Neural cell (in vitro differentiated cells): ENCODE results near the gene PDK1. TPM values are rescaled to one million over a fixed set of nuclear protein-coding genes. Genes with fewer than 3 reads are reported as not detected.

Experiments used
- H2AFZ ChIP-seq: fragments of 200-600, 300-800 bp; sonication (generic), shearing (Covaris generic); 2 replicates; pipeline ENCODE4 v1.6.0; 2014; ENCODE audit warnings: low read depth, mild to moderate bottlenecking, antibody characterized with exemption, low read length, moderate library complexity
- H3F3A ChIP-seq: fragments of 200-600 bp; shearing (Covaris generic); 2 replicates; pipeline ENCODE4 v1.6.1; 2016; ENCODE audit warnings: mild to moderate bottlenecking, moderate library complexity, mixed read lengths, antibody characterized with exemption, low read length; ENCODE audit not compliant: insufficient read depth, poor library complexity, severe bottlenecking
- H3K27ac ChIP-seq: fragments of 200-600, 300-800 bp; sonication (generic), shearing (Covaris generic); 2 replicates; pipeline ENCODE4 v1.5.1; 2014; ENCODE audit warnings: mild to moderate bottlenecking, low read length, moderate library complexity
- H3K27me3 ChIP-seq: fragments of 300-800, 200-600 bp; sonication (generic), shearing (Covaris generic); 2 replicates; pipeline ENCODE4 v1.6.0; 2014; ENCODE audit warnings: mild to moderate bottlenecking, low read depth, low read length, moderate library complexity; ENCODE audit not compliant: insufficient read depth
- H3K36me3 ChIP-seq: fragments of 300-800, 200-600 bp; sonication (generic), shearing (Covaris generic); 2 replicates; pipeline ENCODE4 v1.5.1; 2014; ENCODE audit warnings: mild to moderate bottlenecking, antibody characterized with exemption, low read length, moderate library complexity; ENCODE audit not compliant: insufficient read depth
- H3K4me2 ChIP-seq: fragments of 300-800, 200-600 bp; sonication (generic), shearing (Covaris generic); 2 replicates; pipeline ENCODE4 v1.6.0; 2014; ENCODE audit warnings: mild to moderate bottlenecking, low read length
- H3K4me3 ChIP-seq: fragments of 300-800, 200-600 bp; sonication (generic), shearing (Covaris generic); 2 replicates; pipeline ENCODE4 v1.5.1; 2014; ENCODE audit warnings: mild to moderate bottlenecking, low read length, moderate library complexity
- H3K79me2 ChIP-seq: fragments of 200-600 bp; shearing (Covaris generic); replicated peaks from 2 replicates; pipeline ENCODE4 v1.6.0; 2014; ENCODE audit warnings: mild to moderate bottlenecking, low read length, moderate library complexity; ENCODE audit not compliant: insufficient read depth
- H3K9ac ChIP-seq: fragments of 300-800, 200-600 bp; sonication (generic), shearing (Covaris generic); 2 replicates; pipeline ENCODE4 v1.6.1; 2016; ENCODE audit warnings: mild to moderate bottlenecking, low read length, mixed read lengths
- H3K9me2 ChIP-seq: fragments of 200-600 bp; shearing (Covaris generic); 2 replicates; pipeline ENCODE4 v1.6.1; 2016; ENCODE audit warnings: mild to moderate bottlenecking, low read length, mixed read lengths; ENCODE audit not compliant: insufficient read depth
- H3K9me3 ChIP-seq: fragments of 200-600, 300-800 bp; sonication (generic), shearing (Covaris generic); 2 replicates; pipeline ENCODE4 v1.6.1; 2016; ENCODE audit warnings: mild to moderate bottlenecking, mixed run types, low read length, moderate library complexity, mixed read lengths
- H4K20me1 ChIP-seq: fragments of 200-600 bp; shearing (Covaris generic); 2 replicates; pipeline ENCODE4 v1.6.1; 2016; ENCODE audit warnings: mild to moderate bottlenecking, mixed run types; ENCODE audit not compliant: insufficient read depth
- EP300 ChIP-seq: fragments of 450-650 bp; conservative IDR thresholded peaks from 2 replicates; pipeline ENCODE4 v1.6.1; 2014; ENCODE audit warnings: antibody characterized with exemption, mild to moderate bottlenecking, moderate library complexity; ENCODE audit not compliant: poor library complexity, severe bottlenecking
- EZH2 ChIP-seq: fragments of 200-600, 300-800 bp; shearing (Covaris generic), sonication (generic); IDR thresholded peaks from 2 replicates; pipeline ENCODE4 v1.6.1; 2014; ENCODE audit warnings: antibody characterized with exemption, low read length, borderline replicate concordance, mild to moderate bottlenecking; ENCODE audit not compliant: insufficient read depth, poor library complexity, severe bottlenecking
- MXI1 ChIP-seq: fragments of 450-650 bp; conservative IDR thresholded peaks from 2 replicates; pipeline ENCODE4 v1.6.1; 2014; ENCODE audit warnings: antibody characterized with exemption, mild to moderate bottlenecking; ENCODE audit not compliant: poor library complexity, severe bottlenecking
- POLR2AphosphoS5 ChIP-seq: IDR thresholded peaks from 2 replicates; pipeline ENCODE4 v1.6.1; 2012
- RAD21 ChIP-seq: fragments of 450-650 bp; conservative IDR thresholded peaks from 2 replicates; pipeline ENCODE4 v1.6.1; 2014; ENCODE audit warnings: antibody characterized with exemption, mild to moderate bottlenecking, moderate library complexity
- SMC3 ChIP-seq: fragments of 450-650 bp; conservative IDR thresholded peaks from 2 replicates; pipeline ENCODE4 v1.6.1; 2014; ENCODE audit warnings: antibody characterized with exemption, mild to moderate bottlenecking, moderate library complexity; ENCODE audit not compliant: poor library complexity
- TAF1 ChIP-seq: IDR thresholded peaks from 2 replicates; pipeline ENCODE4 v1.6.1; 2012; ENCODE audit warnings: low read depth
- polyA plus RNA-seq: library from polyadenylated mRNA; depleted of rRNA; stranded (reverse); fragments of >200 nt; gene quantifications from 2 replicates; pipeline ENCODE4 v1.2.3, GENCODE V29; 2014
- TF ChIP-seq, protein P1 (sequence below): IDR thresholded peaks from 2 replicates; pipeline ENCODE4 v1.6.1; 2012; ENCODE audit warnings: borderline replicate concordance
- TF ChIP-seq, protein P2 (sequence below): fragments of 450-650 bp; IDR thresholded peaks from 2 replicates; pipeline ENCODE4 v1.5.1; 2014; ENCODE audit warnings: antibody characterized with exemption, mild to moderate bottlenecking, moderate library complexity; ENCODE audit not compliant: poor library complexity, severe bottlenecking

Gene PDK1
- polyA plus RNA-seq, 1 donor from 2014 or later: 10.8 TPM

DNA sequence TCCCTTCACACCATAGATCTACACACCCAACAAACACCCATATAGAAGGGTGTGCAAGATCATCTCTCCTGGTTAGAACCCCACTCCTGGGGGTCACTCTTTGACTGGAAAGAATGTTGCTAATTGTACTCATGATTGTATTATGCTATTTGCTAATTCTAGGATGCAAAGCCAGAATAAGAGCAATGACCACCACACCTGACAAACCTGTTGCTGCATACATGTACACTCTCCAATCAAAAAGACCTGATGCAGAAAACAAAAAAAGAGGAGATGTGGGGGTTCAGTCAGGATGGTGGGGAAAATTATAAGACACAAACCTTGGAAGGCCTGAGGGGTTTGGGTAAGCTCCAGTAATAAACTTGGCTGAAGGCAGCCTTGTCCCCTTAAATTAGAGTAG is 36.9 kb upstream of the PDK1 start:
- H3K4me3 ChIP-seq: no peak overlapping the region
- H3K9ac ChIP-seq: no peak overlapping the region
- H3K27ac ChIP-seq: no peak overlapping the region
- no peak overlapping the region for H2AFZ ChIP-seq
- H3K36me3 ChIP-seq: no peaks in the 10 kb centered on the region
- no peaks in the 10 kb centered on the region for H4K20me1 ChIP-seq
- peaks cover 5% of the 10 kb centered on the region for H3K9me3 ChIP-seq
- no peaks in the 10 kb centered on the region for H3K9me2 ChIP-seq
- H3K4me2 ChIP-seq: no peak overlapping the region
- no peaks in the 10 kb centered on the region for H3F3A ChIP-seq
- no peaks in the 10 kb centered on the region for H3K27me3 ChIP-seq
- TF ChIP-seq SMC3 (no peak), RAD21 (no peak), EP300 (no peak), EZH2 (no peak), MXI1 (no peak), TAF1 (no peak), POLR2AphosphoS5 (no peak)
- TF ChIP-seq, protein P1, sequence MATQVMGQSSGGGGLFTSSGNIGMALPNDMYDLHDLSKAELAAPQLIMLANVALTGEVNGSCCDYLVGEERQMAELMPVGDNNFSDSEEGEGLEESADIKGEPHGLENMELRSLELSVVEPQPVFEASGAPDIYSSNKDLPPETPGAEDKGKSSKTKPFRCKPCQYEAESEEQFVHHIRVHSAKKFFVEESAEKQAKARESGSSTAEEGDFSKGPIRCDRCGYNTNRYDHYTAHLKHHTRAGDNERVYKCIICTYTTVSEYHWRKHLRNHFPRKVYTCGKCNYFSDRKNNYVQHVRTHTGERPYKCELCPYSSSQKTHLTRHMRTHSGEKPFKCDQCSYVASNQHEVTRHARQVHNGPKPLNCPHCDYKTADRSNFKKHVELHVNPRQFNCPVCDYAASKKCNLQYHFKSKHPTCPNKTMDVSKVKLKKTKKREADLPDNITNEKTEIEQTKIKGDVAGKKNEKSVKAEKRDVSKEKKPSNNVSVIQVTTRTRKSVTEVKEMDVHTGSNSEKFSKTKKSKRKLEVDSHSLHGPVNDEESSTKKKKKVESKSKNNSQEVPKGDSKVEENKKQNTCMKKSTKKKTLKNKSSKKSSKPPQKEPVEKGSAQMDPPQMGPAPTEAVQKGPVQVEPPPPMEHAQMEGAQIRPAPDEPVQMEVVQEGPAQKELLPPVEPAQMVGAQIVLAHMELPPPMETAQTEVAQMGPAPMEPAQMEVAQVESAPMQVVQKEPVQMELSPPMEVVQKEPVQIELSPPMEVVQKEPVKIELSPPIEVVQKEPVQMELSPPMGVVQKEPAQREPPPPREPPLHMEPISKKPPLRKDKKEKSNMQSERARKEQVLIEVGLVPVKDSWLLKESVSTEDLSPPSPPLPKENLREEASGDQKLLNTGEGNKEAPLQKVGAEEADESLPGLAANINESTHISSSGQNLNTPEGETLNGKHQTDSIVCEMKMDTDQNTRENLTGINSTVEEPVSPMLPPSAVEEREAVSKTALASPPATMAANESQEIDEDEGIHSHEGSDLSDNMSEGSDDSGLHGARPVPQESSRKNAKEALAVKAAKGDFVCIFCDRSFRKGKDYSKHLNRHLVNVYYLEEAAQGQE: no peak
- TF ChIP-seq, protein P2, sequence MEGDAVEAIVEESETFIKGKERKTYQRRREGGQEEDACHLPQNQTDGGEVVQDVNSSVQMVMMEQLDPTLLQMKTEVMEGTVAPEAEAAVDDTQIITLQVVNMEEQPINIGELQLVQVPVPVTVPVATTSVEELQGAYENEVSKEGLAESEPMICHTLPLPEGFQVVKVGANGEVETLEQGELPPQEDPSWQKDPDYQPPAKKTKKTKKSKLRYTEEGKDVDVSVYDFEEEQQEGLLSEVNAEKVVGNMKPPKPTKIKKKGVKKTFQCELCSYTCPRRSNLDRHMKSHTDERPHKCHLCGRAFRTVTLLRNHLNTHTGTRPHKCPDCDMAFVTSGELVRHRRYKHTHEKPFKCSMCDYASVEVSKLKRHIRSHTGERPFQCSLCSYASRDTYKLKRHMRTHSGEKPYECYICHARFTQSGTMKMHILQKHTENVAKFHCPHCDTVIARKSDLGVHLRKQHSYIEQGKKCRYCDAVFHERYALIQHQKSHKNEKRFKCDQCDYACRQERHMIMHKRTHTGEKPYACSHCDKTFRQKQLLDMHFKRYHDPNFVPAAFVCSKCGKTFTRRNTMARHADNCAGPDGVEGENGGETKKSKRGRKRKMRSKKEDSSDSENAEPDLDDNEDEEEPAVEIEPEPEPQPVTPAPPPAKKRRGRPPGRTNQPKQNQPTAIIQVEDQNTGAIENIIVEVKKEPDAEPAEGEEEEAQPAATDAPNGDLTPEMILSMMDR: no peak
- no peaks in the 10 kb centered on the region for H3K79me2 ChIP-seq

DNA sequence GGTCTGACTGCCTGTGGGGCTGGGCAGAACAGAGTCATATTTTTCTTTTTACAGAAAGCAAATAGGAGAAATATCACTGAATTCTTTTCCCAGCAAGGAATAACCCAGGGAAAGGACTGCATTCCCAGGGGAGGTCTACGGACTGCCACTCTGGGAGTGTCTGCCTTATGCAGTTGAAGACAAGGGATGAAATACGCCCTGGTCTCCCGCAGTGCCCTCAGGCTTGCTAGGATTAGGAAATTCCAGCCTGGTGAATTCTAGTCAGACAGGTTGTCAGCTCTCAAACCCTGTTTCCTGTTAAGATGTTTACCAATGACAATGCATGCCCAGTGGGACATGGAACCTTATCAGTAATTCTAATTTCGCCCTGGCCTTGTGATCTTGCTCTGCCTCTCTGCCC is 30.3 kb upstream of the PDK1 start:
- H3K4me2 ChIP-seq: no peak overlapping the region
- H4K20me1 ChIP-seq: no peaks in the 10 kb centered on the region
- H3K9me3 ChIP-seq: no peaks in the 10 kb centered on the region

More for the DNA sequence above, 30.3 kb upstream of the PDK1 start:
- no peaks in the 10 kb centered on the region for H3K27me3 ChIP-seq
- H3F3A ChIP-seq: no peaks in the 10 kb centered on the region
- H3K36me3 ChIP-seq: no peaks in the 10 kb centered on the region
- no peaks in the 10 kb centered on the region for H3K79me2 ChIP-seq
- no peak overlapping the region for H2AFZ ChIP-seq
- H3K4me3 ChIP-seq: no peak overlapping the region
- H3K27ac ChIP-seq: no peak overlapping the region
- no peaks in the 10 kb centered on the region for H3K9me2 ChIP-seq
- TF ChIP-seq MXI1 (no peak), RAD21 (no peak), POLR2AphosphoS5 (no peak), EP300 (no peak), EZH2 (no peak), TAF1 (no peak), SMC3 (no peak)
- TF ChIP-seq, protein P1: no peak
- TF ChIP-seq, protein P2: no peak
- no peak overlapping the region for H3K9ac ChIP-seq
